Measurements from ENCODE around the gene FAM3B.

Gene FAM3B

DNA sequence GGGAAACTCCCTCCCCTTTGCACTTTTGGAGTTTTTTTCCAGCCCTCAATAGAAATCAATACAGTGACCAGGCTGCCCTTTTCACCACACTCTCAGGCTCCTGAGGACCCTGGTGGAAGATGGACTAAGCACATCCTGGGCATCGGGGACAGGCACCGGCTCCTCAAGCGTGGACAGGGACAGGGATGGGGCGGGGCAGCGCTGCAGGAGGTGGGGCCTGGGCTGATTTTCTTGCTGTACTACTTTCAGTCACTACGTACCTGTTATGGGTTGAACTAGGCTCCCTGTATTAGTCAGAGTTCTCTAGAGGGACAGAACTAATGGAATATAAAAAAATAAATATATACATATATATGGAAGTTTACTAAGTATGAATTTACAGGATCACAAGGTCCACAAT, 47.7 kb downstream of the FAM3B start:
- TF ChIP-seq, protein P1, sequence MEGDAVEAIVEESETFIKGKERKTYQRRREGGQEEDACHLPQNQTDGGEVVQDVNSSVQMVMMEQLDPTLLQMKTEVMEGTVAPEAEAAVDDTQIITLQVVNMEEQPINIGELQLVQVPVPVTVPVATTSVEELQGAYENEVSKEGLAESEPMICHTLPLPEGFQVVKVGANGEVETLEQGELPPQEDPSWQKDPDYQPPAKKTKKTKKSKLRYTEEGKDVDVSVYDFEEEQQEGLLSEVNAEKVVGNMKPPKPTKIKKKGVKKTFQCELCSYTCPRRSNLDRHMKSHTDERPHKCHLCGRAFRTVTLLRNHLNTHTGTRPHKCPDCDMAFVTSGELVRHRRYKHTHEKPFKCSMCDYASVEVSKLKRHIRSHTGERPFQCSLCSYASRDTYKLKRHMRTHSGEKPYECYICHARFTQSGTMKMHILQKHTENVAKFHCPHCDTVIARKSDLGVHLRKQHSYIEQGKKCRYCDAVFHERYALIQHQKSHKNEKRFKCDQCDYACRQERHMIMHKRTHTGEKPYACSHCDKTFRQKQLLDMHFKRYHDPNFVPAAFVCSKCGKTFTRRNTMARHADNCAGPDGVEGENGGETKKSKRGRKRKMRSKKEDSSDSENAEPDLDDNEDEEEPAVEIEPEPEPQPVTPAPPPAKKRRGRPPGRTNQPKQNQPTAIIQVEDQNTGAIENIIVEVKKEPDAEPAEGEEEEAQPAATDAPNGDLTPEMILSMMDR (IDR thresholded peaks at IDR 0.05; ENCODE audit: low read depth, low read length): no peak
- no peak overlapping the region for H3K4me3 ChIP-seq (replicated peaks in 1 of 2; ENCODE audit: low read depth in 2 of 2, low read length in 2 of 2)
- DNase-seq (ENCODE audit: low read depth in 2 of 2): no peak

DNA sequence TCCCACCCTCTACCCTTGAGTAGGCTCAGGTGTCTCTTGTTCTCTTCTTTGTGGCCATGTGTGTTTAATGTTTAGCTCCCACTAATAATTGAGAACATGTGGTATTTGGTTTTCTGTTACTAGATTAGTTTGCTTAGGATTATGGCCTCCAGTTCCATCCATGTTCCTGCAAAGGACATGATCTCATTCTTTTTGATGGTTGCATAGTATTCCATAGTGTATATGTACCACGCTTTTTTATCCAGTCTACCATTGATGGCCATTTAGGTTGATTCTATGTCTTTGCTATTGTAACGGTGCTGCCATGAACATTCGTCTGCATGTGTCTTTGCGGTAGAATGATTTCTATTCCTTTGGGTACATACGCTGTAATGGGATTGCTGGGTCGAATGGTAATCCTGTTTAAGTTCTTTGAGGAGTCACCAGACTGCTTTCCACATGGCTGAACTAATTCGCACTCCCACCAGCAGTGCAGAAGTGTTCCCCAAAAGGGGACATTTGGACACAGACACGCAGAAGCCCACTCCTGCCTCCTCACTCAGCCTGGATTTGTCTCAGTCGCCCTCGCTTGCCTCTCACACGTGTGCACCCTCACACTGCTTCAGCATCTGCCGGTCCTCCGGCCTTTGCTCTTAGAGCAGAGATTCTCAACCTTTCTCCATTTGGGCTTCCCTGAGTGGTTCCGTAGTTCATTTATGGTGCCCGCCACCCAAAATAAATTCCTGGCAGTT, 48.9 kb downstream of the FAM3B start:
- no peak overlapping the region for H3K4me3 ChIP-seq (replicated peaks in 1 of 2; ENCODE audit: low read depth in 2 of 2, low read length in 2 of 2)
- DNase-seq (ENCODE audit: low read depth in 2 of 2): no peak
- TF ChIP-seq, protein P1 (IDR thresholded peaks at IDR 0.05; ENCODE audit: low read depth, low read length): no peak

GRCh38 chr21:41366522-41367151, 50.0 kb downstream of the FAM3B start:
- TF ChIP-seq, protein P1 (IDR thresholded peaks at IDR 0.05; ENCODE audit: low read depth, low read length): no peak
- H3K4me3 ChIP-seq (replicated peaks in 1 of 2; ENCODE audit: low read depth in 2 of 2, low read length in 2 of 2): no peak overlapping the region
- DNase-seq (ENCODE audit: low read depth in 2 of 2): peak; percentile 81 to 85

GRCh38 chr21:41367301-41367944, 50.8 kb downstream of the FAM3B start:
- no peak overlapping the region for H3K4me3 ChIP-seq (replicated peaks in 1 of 2; ENCODE audit: low read depth in 2 of 2, low read length in 2 of 2)
- no peak for DNase-seq (ENCODE audit: low read depth in 2 of 2)
- TF ChIP-seq, protein P1 (IDR thresholded peaks at IDR 0.05; ENCODE audit: low read depth, low read length): no peak

DNA sequence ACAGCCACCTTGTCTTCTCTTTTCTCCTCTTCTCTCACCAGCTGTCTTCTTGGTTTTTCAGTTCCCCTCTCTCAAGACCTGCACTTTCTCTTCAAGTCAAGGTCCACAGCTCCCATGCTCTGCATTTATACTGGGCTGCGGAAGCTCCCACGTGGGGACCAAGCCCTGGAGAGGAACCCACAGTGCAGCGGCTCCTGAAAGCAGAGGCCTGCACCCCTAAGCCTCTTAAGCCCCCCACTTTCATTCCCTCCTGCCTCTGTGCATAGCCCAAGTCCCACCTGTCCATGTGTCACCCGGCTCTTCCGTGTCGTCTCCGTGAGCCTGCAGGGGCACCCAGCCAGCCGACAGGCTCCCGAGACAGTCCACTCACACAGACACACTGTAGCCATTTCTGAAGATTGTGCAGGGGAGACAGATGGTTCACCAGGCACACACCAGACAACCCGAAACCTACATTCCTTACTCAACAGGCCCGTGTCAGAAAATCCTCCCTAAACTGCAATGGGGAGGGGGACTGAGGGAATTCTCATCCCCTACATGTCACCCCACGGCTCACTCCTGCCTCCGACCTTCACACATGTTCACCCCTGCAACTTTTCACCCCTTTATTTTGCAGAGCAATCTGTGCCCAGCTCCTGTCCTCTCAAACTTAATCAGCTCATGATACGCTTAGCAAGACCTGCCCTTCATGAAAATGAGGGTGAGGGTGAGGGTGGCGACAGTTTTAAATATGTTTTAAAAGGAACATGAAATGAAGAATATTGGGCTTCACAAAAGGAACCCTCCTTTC, 51.5 kb downstream of the FAM3B start:
- no peak overlapping the region for H3K4me3 ChIP-seq (replicated peaks in 1 of 2; ENCODE audit: low read depth in 2 of 2, low read length in 2 of 2)
- no peak for DNase-seq (ENCODE audit: low read depth in 2 of 2)
- TF ChIP-seq, protein P1 (IDR thresholded peaks at IDR 0.05; ENCODE audit: low read depth, low read length): no peak

DNA sequence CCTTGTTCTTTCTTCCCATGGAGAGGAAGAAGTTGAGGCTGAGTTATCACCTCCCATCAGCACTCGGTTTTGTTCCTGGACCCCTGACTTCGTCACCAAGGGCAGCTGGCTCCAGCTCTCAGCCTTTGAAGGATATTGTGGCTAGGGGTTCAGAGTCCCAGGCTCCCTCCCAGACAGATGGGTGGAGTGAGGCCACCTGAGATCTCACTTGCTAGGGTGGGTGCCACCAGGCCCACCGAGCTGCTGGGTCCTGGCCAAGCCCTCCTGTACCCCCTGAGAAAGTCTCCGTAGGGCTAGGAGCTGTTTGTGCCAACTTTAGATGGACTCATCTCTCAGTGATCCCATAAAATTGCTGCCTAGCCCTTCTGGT, 52.1 kb downstream of the FAM3B start:
- TF ChIP-seq, protein P1 (IDR thresholded peaks at IDR 0.05; ENCODE audit: low read depth, low read length): no peak
- no peak for DNase-seq (ENCODE audit: low read depth in 2 of 2)
- no peak overlapping the region for H3K4me3 ChIP-seq (replicated peaks in 1 of 2; ENCODE audit: low read depth in 2 of 2, low read length in 2 of 2)

Data from cardiac fibroblast (primary cell).